Activated naive CD4-positive, alpha-beta T cell treated with anti-CD3 and anti-CD28 coated beads for 36 hours (primary cell): Measurements from ENCODE around the gene LIN37. TPM values are rescaled to one million over a fixed set of nuclear protein-coding genes. Genes with fewer than 3 reads are reported as not detected.

Source experiments
- CTCF ChIA-PET: fragments of 350-600 bp; sonication (Branson Sonifier 250); formaldehyde crosslinking; loops from one replicate; lab custom pipeline; 2021; ENCODE audit warnings: antibody characterized with exemption; lab: Charles Lee
- DNase-seq: peaks from one replicate; pipeline ENCODE4 v3.0.0-alpha.2; 2020
- H3K27ac Mint-ChIP-seq: one replicate; pipeline ENCODE4 v1.8.0; 2021; ENCODE audit warnings: mild to moderate bottlenecking, mixed read lengths
- H3K27me3 Mint-ChIP-seq: one replicate; pipeline ENCODE4 v1.8.0; 2021; ENCODE audit warnings: low read depth, mixed read lengths
- H3K36me3 Mint-ChIP-seq: one replicate; pipeline ENCODE4 v1.8.0; 2021; ENCODE audit warnings: low read depth, mixed read lengths
- H3K4me1 Mint-ChIP-seq: one replicate; pipeline ENCODE4 v1.8.0; 2021; ENCODE audit warnings: low read depth, mixed read lengths
- H3K4me3 Mint-ChIP-seq: one replicate; pipeline ENCODE4 v1.8.0; 2021; ENCODE audit warnings: mild to moderate bottlenecking, moderate library complexity, mixed read lengths
- H3K9me3 Mint-ChIP-seq: one replicate; pipeline ENCODE4 v1.8.0; 2021; ENCODE audit warnings: mixed read lengths
- intact Hi-C: fragments of 100-400 bp; cut with micrococcal nuclease; formaldehyde crosslinking; loops from one replicate; pipeline ENCODE4 v1.15.1; 2023
- total RNA-seq, 2 experiments: library from RNA; stranded (reverse); gene quantifications; one replicate each; pipeline ENCODE4 v1.2.3, GENCODE V29; 2021

LIN37 gene, protein sequence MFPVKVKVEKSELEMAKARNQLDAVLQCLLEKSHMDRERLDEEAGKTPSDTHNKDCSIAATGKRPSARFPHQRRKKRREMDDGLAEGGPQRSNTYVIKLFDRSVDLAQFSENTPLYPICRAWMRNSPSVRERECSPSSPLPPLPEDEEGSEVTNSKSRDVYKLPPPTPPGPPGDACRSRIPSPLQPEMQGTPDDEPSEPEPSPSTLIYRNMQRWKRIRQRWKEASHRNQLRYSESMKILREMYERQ
- total RNA-seq, result 1 to 10 TPM; 5.7 to 9.7 TPM

- Mint-ChIP-seq H3K9me3 (no peaks in the 10 kb centered on the region), H3K36me3 (no peaks in the 10 kb centered on the region), H3K4me3 (peak within 1 kb of the TSS; percentile 98), H3K27ac (peak within 1 kb of the TSS; percentile 92), H3K4me1 (peaks cover 44% of the 10 kb centered on the region), H3K27me3 (no peaks in the 10 kb centered on the region)
- peak; percentile 100 for DNase-seq
- CTCF ChIA-PET, result interaction anchor here (0.9 to 1.7 kb wide), 5 partner anchors 9 to 71 kb away, joined by 3 to 9 read pairs (median 4); partner anchors contain the start of genes HSPB6 and PROSER3
- intact Hi-C loops, result loop anchor here (1.0 to 10.0 kb wide), 7 partner anchors 10 to 739 kb away; partner anchors contain the start of genes ARHGAP33, CAPNS1, HAUS5 and PROSER3
Observed at GRCh38 chr19:35748106-35749020, at the start of gene LIN37. Gene LIN37 (plus strand): TSS chr19:35748576. CDS start chr19:35748725, 149 bp downstream.

- Mint-ChIP-seq H3K4me1 (peaks cover 10% of the 10 kb centered on the region), H3K27ac (peak overlapping the region; percentile 95), H3K9me3 (no peaks in the 10 kb centered on the region), H3K36me3 (peaks cover 2% of the 10 kb centered on the region), H3K4me3 (peak overlapping the region; percentile 92), H3K27me3 (no peaks in the 10 kb centered on the region)
- CTCF ChIA-PET, result interaction anchor here (0.7 to 4.3 kb wide), 4 partner anchors 9 to 117 kb away, joined by 3 to 43 read pairs (median 4); no protein-coding TSS in a partner anchor
- intact Hi-C loops, result loop anchor here (1.0 to 2.0 kb wide), 3 partner anchors 11 to 42 kb away; partner anchors contain the start of genes PSENEN and U2AF1L4
- peak; percentile 98 for DNase-seq
Observed at GRCh38 chr19:35702223-35703012, 46.0 kb upstream of the LIN37 start.

- Mint-ChIP-seq H3K4me3 (no peak overlapping the region), H3K36me3 (peaks cover 2% of the 10 kb centered on the region), H3K27ac (no peak overlapping the region), H3K4me1 (peaks cover 7% of the 10 kb centered on the region), H3K27me3 (no peaks in the 10 kb centered on the region), H3K9me3 (no peaks in the 10 kb centered on the region)
- CTCF ChIA-PET, result interaction anchor here (1.7 to 4.3 kb wide), 3 partner anchors 10 to 116 kb away, joined by 4 to 43 read pairs (median 5); no protein-coding TSS in a partner anchor
- intact Hi-C loops, result loop anchor here (2.0 kb wide), 1 partner anchor 41 kb away; the partner anchor contains the start of genes PSENEN and U2AF1L4
- DNase-seq, result no peak
Observed at GRCh38 chr19:35703343-35703742, 45.0 kb upstream of the LIN37 start.

DNA sequence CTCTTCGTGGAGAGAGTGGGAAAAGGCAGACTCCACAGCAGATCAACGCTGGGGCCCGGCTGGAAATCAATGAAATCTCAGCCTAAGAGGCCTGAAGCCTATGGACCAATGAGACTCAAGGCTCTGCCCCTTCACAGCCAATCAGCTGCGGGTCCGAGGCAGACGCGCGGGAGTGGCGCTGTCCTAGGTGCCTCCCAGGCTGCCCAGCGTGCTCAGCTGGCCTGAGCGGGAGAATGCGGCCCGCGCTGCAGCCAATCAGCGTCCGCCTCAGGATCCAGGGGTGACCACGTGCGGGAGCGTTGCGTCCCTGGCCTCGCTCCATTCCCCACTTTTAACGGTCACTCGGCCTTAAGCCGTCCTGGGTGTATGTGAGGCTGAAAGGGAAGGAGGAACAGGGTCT is 44.2 kb upstream of the LIN37 start, which contains the start of gene ZBTB32:
ZBTB32 (plus strand) TSS at position 341 of the 400 bp plus-strand sequence. CDS start 10,069 bp downstream, outside the sequence.
- Mint-ChIP-seq H3K9me3 (no peaks in the 10 kb centered on the region), H3K36me3 (peaks cover 2% of the 10 kb centered on the region), H3K4me3 (no peak within 1 kb of the TSS), H3K27me3 (no peaks in the 10 kb centered on the region), H3K4me1 (peaks cover 9% of the 10 kb centered on the region), H3K27ac (no peak within 1 kb of the TSS)
- intact Hi-C loops, result no loop called here
- CTCF ChIA-PET, result no interaction called here
- no peak for DNase-seq

GRCh38 chr19:35708391-35708790 is 40.0 kb upstream of the LIN37 start:
- CTCF ChIA-PET, result interaction anchor here (1.1 to 1.3 kb wide), 2 partner anchors 9 to 14 kb away, joined by 4 to 6 read pairs; no protein-coding TSS in a partner anchor
- Mint-ChIP-seq H3K4me3 (no peak overlapping the region), H3K9me3 (peaks cover 2% of the 10 kb centered on the region), H3K4me1 (peaks cover 39% of the 10 kb centered on the region), H3K27ac (peak overlapping the region; percentile 61), H3K36me3 (peaks cover 5% of the 10 kb centered on the region), H3K27me3 (no peaks in the 10 kb centered on the region)
- intact Hi-C loops, result no loop called here
- DNase-seq, result no peak

DNA sequence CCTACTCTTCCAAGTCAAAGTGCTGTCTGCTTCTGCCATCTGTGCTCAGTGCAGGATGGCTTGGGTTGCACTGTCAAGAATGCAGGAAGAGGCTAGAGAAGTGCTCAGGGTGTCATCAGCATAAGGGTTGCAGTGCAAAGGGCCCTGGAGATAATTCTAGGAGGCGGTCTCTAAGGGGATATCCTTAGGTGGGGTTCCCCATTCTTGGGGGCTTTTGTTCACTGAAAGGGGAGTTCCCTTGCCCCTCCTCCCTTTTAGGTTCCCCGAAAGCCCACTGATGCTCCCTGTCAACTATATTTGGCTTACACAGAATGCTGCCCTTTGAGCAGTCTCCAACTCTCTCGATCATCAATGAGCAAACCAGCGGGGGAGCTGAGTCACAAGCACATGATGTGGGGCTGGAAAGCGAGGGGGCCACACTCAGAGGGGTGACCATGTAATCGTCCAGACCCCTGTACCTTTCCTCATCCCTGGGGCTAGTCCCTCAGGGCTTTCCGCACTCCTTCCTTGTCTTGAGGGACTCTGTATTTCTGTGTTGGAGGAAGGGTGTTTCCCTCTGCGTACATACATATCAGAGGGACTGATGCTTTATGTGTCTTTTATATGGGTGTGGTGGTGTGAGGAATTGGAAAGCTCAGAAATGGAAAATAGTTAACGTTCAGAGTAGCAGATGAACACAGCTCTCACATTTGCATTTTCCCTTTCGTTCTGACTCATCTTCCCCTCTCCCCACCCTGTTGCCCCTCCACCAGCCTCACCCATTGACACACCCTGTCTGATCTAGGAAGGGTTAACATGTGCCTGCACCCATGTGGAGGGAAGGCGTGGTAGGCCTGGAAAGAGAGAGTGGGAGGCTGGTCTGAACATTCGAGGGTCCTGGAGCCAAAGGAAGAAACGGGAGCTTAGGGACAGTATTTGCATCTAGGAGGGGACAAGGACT is 37.3 kb upstream of the LIN37 start:
- Mint-ChIP-seq H3K9me3 (peaks cover 2% of the 10 kb centered on the region), H3K36me3 (peaks cover 31% of the 10 kb centered on the region), H3K27ac (peak overlapping the region; percentile 100), H3K4me1 (peaks cover 44% of the 10 kb centered on the region), H3K27me3 (no peaks in the 10 kb centered on the region), H3K4me3 (peak overlapping the region; percentile 52)
- CTCF ChIA-PET, result interaction anchor here (1.0 to 6.3 kb wide), 3 partner anchors 9 to 17 kb away, joined by 5 to 120 read pairs (median 43); no protein-coding TSS in a partner anchor
- intact Hi-C loops, result loop anchor here (1.0 to 10.0 kb wide), 6 partner anchors 189 to 1439 kb away; partner anchors contain the start of genes CAPNS1, FFAR1, NFKBID and OVOL3
- DNase-seq, result peak; percentile 87

- Mint-ChIP-seq H3K4me3 (peak overlapping the region; percentile 92), H3K36me3 (peaks cover 42% of the 10 kb centered on the region), H3K9me3 (peaks cover 2% of the 10 kb centered on the region), H3K27me3 (no peaks in the 10 kb centered on the region), H3K4me1 (peaks cover 44% of the 10 kb centered on the region), H3K27ac (peak overlapping the region; percentile 100)
- CTCF ChIA-PET, result interaction anchor here (0.7 to 6.3 kb wide), 6 partner anchors 11 to 164 kb away, joined by 3 to 120 read pairs (median 8); no protein-coding TSS in a partner anchor
- DNase-seq, result peak; percentile 88
- intact Hi-C loops, result loop anchor here (1.0 to 10.0 kb wide), 11 partner anchors 11 to 1441 kb away; partner anchors contain the start of genes ALKBH6, ARHGAP33, CAPNS1 and OVOL3
Observed at GRCh38 chr19:35712567-35713505, 35.5 kb upstream of the LIN37 start.

DNA sequence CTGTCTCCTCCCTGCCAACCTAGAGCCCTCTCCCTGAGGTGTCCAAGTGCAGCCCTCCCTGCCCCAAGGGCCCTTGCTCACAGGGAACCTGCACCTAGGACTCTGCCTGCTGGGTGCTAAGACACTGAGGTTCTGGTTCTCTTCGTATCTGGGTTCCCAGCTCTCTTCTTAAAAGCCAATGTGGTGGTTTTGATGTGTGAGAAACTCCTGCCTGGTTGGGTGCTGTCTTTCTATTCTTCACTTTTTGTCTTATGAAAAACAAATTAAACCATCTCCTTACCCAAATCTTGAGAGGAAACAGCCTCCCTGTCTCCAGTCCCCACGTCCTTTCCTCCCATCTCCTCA is 34.9 kb upstream of the LIN37 start:
- peak overlapping the region; percentile 92 for H3K4me3 Mint-ChIP-seq
- H3K9me3 Mint-ChIP-seq, result peaks cover 2% of the 10 kb centered on the region
- no peaks in the 10 kb centered on the region for H3K27me3 Mint-ChIP-seq
- DNase-seq, result no peak
- intact Hi-C loops, result loop anchor here (1.0 to 10.0 kb wide), 11 partner anchors 11 to 1441 kb away; partner anchors contain the start of genes ALKBH6, ARHGAP33, CAPNS1 and OVOL3
- H3K4me1 Mint-ChIP-seq, result peaks cover 44% of the 10 kb centered on the region
- H3K27ac Mint-ChIP-seq, result peak overlapping the region; percentile 100
- peaks cover 42% of the 10 kb centered on the region for H3K36me3 Mint-ChIP-seq
- CTCF ChIA-PET, result interaction anchor here (0.7 to 6.3 kb wide), 6 partner anchors 12 to 165 kb away, joined by 3 to 120 read pairs (median 8); no protein-coding TSS in a partner anchor

DNA sequence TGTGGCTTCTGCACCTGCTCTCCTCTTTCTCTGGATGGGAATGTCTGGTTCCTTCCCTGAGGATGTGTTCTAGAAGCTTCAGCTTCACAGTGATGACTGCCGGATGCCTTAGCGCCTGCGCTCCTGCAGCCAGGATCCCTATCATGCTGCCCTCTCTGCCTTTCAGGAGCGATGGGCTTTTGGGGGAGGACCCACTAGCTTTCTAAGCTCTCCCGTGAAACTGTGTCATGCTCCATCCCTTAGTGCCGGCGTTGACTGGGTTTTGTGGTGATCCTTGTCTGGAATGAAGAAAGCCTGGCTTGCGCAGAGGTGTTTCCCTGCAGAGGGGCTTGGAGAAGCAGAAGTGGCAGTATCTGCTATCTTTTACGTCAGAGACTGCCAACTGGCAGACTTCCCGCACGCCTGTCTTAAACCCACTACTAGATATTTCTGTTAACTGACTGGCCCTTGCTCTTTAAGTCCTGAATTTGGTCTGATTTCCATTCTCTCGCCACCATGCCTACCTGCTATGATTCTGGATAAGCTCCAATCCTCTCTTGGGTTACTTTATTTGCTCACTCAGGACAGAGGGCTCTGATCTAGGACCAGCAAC is 34.4 kb upstream of the LIN37 start:
- CTCF ChIA-PET, result interaction anchor here (0.7 to 6.3 kb wide), 5 partner anchors 12 to 139 kb away, joined by 4 to 120 read pairs (median 8); no protein-coding TSS in a partner anchor
- no peak for DNase-seq
- H3K27me3 Mint-ChIP-seq, result no peaks in the 10 kb centered on the region
- H3K4me3 Mint-ChIP-seq, result peak overlapping the region; percentile 92
- peaks cover 2% of the 10 kb centered on the region for H3K9me3 Mint-ChIP-seq
- H3K36me3 Mint-ChIP-seq, result peaks cover 45% of the 10 kb centered on the region
- peaks cover 46% of the 10 kb centered on the region for H3K4me1 Mint-ChIP-seq
- intact Hi-C loops, result loop anchor here (1.0 to 10.0 kb wide), 11 partner anchors 12 to 1442 kb away; partner anchors contain the start of genes ALKBH6, ARHGAP33, CAPNS1 and OVOL3
- H3K27ac Mint-ChIP-seq, result peak overlapping the region; percentile 100
